IPS DF 6.9 (cell line): ENCODE results near the gene WDR1.

ENCODE experiments used
- DNase-seq: peaks from one replicate; pipeline ENCODE4 v3.0.0-alpha.2; 2013; ENCODE audit warnings: low read depth, low spot score
- H3K27ac ChIP-seq: one replicate; pipeline ENCODE4 v1.5.1; 2013; ENCODE audit warnings: low read length, control low read depth
- H3K27me3 ChIP-seq: 2 replicates; pipeline ENCODE4 v1.6.1; 2013; ENCODE audit warnings: mild to moderate bottlenecking, low read length; ENCODE audit not compliant: control insufficient read depth, insufficient read depth
- H3K36me3 ChIP-seq: 2 replicates; pipeline ENCODE4 v1.6.1; 2013; ENCODE audit warnings: low read length; ENCODE audit not compliant: control insufficient read depth, insufficient read depth
- H3K4me1 ChIP-seq: 2 replicates; pipeline ENCODE4 v1.6.1; 2013; ENCODE audit warnings: low read length; ENCODE audit not compliant: control insufficient read depth, insufficient read depth
- H3K4me3 ChIP-seq: 2 replicates; pipeline ENCODE4 v1.5.1; 2013; ENCODE audit warnings: mild to moderate bottlenecking, low read length
- H3K9me3 ChIP-seq: 2 replicates; pipeline ENCODE4 v1.6.1; 2013; ENCODE audit warnings: low read length, inconsistent platforms; ENCODE audit not compliant: control insufficient read depth, insufficient read depth
- WGBS: extraction: QIAGEN DNeasy Blood & Tissue Kit; methylation state at CpG from one replicate; pipeline ENCODE4 v1.1.7; 2013; ENCODE audit warnings: mixed read lengths, missing lambda C conversion rate; ENCODE audit not compliant: insufficient read length, insufficient coverage; 5-methylcytosine and 5-hydroxymethylcytosine counted together

Gene WDR1

GRCh38 chr4:10091531-10092181 is 24.9 kb downstream of the WDR1 start:
- H3K4me1 ChIP-seq = peaks cover 6% of the 10 kb centered on the region
- no peaks in the 10 kb centered on the region for H3K27me3 ChIP-seq
- H3K9me3 ChIP-seq = no peaks in the 10 kb centered on the region
- peaks cover 66% of the 10 kb centered on the region for H3K36me3 ChIP-seq
- H3K27ac ChIP-seq = no peak overlapping the region
- no peak for DNase-seq
- WGBS = no CpG with 5 or more reads among the region's 19 CpGs
- no peak overlapping the region for H3K4me3 ChIP-seq

DNA sequence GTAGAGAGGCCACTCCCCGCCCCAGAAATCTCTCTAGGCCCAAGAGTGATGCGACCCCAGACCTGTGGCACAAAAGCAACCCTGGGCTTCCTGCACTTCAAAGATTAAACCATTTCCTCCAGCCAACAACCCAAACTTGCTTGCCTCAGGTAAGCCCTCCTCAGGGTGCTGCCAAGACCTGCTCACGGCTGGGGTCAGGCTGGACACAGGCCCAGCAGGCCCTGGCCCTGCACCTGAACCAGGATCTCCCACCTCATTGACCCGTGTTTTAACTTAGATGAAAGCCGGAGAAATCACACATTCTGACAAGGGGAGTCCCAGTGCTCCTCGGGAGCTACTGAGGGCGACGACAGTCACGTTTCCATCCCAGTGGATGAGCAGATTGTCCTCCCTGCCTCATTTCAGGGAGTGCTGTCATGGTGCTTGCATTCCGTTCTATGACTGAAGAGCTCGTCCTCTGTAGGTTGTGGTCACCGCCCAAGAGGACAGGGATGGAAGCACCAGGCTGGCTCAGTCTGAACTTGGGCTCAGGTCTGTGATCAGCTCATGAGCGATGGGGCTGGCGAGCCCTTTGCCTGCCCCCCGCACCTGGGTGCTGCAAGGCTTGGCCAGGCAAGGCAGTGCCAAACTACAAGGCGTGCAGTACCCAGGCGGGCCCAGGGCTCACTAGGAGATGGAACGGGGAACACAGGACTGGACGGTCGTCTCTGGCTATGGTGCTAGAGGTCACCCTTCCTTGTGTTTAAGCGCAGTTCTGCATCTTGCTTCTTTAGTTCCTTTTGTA is 25.9 kb downstream of the WDR1 start:
- no peak for DNase-seq
- Histone ChIP-seq H3K4me3 (no peak overlapping the region), H3K9me3 (no peaks in the 10 kb centered on the region), H3K4me1 (peaks cover 6% of the 10 kb centered on the region), H3K36me3 (peaks cover 66% of the 10 kb centered on the region), H3K27me3 (no peaks in the 10 kb centered on the region), H3K27ac (no peak overlapping the region)
- WGBS = no CpG with 5 or more reads among the region's 21 CpGs

- Histone ChIP-seq H3K36me3 (peaks cover 67% of the 10 kb centered on the region), H3K4me1 (peaks cover 6% of the 10 kb centered on the region), H3K4me3 (no peak overlapping the region), H3K27ac (no peak overlapping the region), H3K9me3 (no peaks in the 10 kb centered on the region), H3K27me3 (no peaks in the 10 kb centered on the region)
- no peak for DNase-seq
- no CpG with 5 or more reads among the region's 11 CpGs for WGBS
Observed at GRCh38 chr4:10089346-10089745, 27.3 kb downstream of the WDR1 start.

- Histone ChIP-seq H3K27ac (no peak overlapping the region), H3K36me3 (peaks cover 67% of the 10 kb centered on the region), H3K27me3 (no peaks in the 10 kb centered on the region), H3K4me3 (no peak overlapping the region), H3K4me1 (peaks cover 3% of the 10 kb centered on the region), H3K9me3 (no peaks in the 10 kb centered on the region)
- no CpG with 5 or more reads among the region's 28 CpGs for WGBS
- DNase-seq = no peak
Observed at GRCh38 chr4:10088135-10089010, 28.2 kb downstream of the WDR1 start.

GRCh38 chr4:10087152-10087791 is 29.3 kb downstream of the WDR1 start:
- no CpG with 5 or more reads among the region's 12 CpGs for WGBS
- no peaks in the 10 kb centered on the region for H3K27me3 ChIP-seq
- H3K36me3 ChIP-seq = peaks cover 76% of the 10 kb centered on the region
- no peak overlapping the region for H3K4me3 ChIP-seq
- H3K4me1 ChIP-seq = no peaks in the 10 kb centered on the region; the same call in 1 of the 2 replicates
- H3K9me3 ChIP-seq = no peaks in the 10 kb centered on the region
- no peak overlapping the region for H3K27ac ChIP-seq
- no peak for DNase-seq

GRCh38 chr4:10086506-10087120 is 30.0 kb downstream of the WDR1 start:
- no peak for DNase-seq
- H3K36me3 ChIP-seq = peaks cover 76% of the 10 kb centered on the region

DNA sequence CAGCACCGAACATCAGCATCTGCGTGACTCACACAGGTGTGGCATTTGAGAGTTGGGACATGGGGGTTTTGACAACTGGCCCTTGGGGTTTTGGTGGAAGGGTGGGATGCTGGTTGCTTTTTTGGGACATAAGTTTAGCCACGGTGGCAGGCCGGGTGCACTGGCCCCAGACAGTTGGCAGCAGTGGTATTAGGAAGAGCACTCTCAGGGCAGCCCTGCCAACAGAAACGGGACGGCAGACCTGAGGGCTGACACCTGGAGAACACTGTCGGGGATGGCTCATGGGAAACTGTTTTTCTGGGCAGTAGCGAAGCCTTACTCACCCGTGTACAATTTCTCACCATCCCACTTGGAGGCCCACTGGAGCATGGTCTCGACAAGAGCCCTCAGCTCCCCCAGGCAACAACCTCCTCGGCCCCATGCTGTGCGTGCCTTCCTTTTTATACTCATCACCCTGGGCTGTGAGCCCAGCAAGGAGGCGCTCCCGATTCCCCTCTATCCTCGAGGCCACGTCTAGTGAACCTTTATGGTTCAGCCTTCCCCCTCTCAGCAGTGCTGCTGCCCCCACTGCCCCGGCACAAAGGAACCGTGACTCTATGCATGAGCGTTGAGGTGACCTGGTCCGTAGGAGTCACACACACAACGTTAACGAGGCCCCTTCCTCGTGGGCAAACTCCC is 30.6 kb downstream of the WDR1 start:
- no peaks in the 10 kb centered on the region; the same call in 1 of the 2 replicates for H3K4me1 ChIP-seq
- H3K27me3 ChIP-seq = no peaks in the 10 kb centered on the region
- no peaks in the 10 kb centered on the region for H3K9me3 ChIP-seq
- H3K27ac ChIP-seq = no peak overlapping the region
- no CpG with 5 or more reads among the region's 23 CpGs for whole genome bisulfite sequencing
- DNase-seq = no peak
- H3K36me3 ChIP-seq = peaks cover 77% of the 10 kb centered on the region
- H3K4me3 ChIP-seq = no peak overlapping the region

More at GRCh38 chr4:10086506-10087120, 30.0 kb downstream of the WDR1 start:
- WGBS = no CpG with 5 or more reads among the region's 13 CpGs
- no peaks in the 10 kb centered on the region for H3K9me3 ChIP-seq
- no peaks in the 10 kb centered on the region; the same call in 1 of the 2 replicates for H3K4me1 ChIP-seq
- H3K27ac ChIP-seq = no peak overlapping the region
- H3K4me3 ChIP-seq = no peak overlapping the region
- H3K27me3 ChIP-seq = no peaks in the 10 kb centered on the region

GRCh38 chr4:10085386-10085785 is 31.2 kb downstream of the WDR1 start:
- Histone ChIP-seq H3K27me3 (no peaks in the 10 kb centered on the region), H3K4me3 (no peak overlapping the region), H3K9me3 (no peaks in the 10 kb centered on the region), H3K36me3 (peaks cover 77% of the 10 kb centered on the region), H3K4me1 (no peaks in the 10 kb centered on the region; the same call in 1 of the 2 replicates), H3K27ac (no peak overlapping the region)
- DNase-seq = no peak
- no CpG with 5 or more reads among the region's 11 CpGs for WGBS

DNA sequence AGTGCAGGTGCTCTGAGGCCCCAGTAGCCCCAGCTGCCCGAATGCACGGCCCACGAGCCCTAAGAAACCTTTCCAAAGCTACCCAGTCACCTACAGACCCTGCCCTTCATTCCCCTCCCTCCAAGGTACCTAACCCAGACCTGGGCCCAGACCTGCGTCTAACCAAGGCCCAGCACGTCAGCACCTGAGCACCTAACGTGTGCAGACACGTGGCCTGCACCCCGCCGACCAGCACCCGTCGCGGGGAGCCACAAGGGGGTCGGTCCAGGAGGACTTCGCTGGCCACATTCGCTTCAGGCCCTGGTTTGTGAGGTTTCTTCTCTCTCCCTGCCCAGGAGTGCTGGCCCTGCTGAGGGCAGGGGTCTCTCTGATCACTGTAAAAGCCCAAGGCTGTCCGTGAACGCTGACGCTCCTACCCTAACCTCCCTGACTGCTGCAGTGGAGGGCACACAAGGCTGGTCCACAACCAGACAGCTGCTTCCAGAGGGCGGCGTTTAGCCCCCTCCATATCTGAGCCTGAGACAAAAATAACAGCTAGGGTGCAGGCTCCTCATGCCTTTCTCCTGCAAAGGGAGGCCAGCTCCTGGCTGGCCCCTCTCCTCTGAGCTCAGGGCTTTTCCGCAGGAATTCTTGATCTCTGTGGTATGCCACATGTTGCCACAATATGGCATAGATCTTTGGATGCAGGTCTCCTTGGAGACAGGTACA is 31.8 kb downstream of the WDR1 start:
- H3K27me3 ChIP-seq = no peaks in the 10 kb centered on the region
- no peak overlapping the region for H3K27ac ChIP-seq
- no CpG with 5 or more reads among the region's 21 CpGs for WGBS

More for the DNA sequence above, 31.8 kb downstream of the WDR1 start:
- DNase-seq = no peak
- peaks cover 83% of the 10 kb centered on the region for H3K36me3 ChIP-seq
- no peak overlapping the region for H3K4me3 ChIP-seq
- no peaks in the 10 kb centered on the region for H3K9me3 ChIP-seq
- H3K4me1 ChIP-seq = no peaks in the 10 kb centered on the region; the same call in 1 of the 2 replicates
